MCF 10A (cell line): ENCODE measurements around the gene LRRC2. TPM values are rescaled to one million over a fixed set of nuclear protein-coding genes. Genes with fewer than 3 reads are reported as not detected.

Experiments
- BruUV-seq: library from RNA; stranded (reverse); fragments of 400-500 nt; replicated peaks from 2 replicates; lab custom pipeline; 2021; lab: Mats Ljungman, UMichigan
- CTCF ChIA-PET: fragments of 300-600 bp; sonication (Branson Sonifier 250); formaldehyde crosslinking; extraction: SDS; loops from one replicate; lab custom pipeline; 2021; ENCODE audit warnings: antibody characterized with exemption, inconsistent platforms; lab: Yijun Ruan, JAX
- POLR2A ChIA-PET: fragments of 300-600, 350-650 bp; sonication (Branson Sonifier 250); formaldehyde crosslinking; extraction: SDS; loops from one replicate; lab custom pipeline; 2020; ENCODE audit warnings: antibody characterized with exemption, inconsistent platforms; lab: Yijun Ruan, JAX
- DNase-seq: peaks from one replicate; pipeline ENCODE4 v3.0.0-alpha.2; 2018; ENCODE audit not compliant: unreplicated experiment
- H3K27ac Mint-ChIP-seq: one replicate; pipeline ENCODE4 v1.8.0; 2022; ENCODE audit warnings: mild to moderate bottlenecking, low read depth, mixed read lengths; ENCODE audit not compliant: unreplicated experiment
- H3K27me3 Mint-ChIP-seq: one replicate; pipeline ENCODE4 v1.8.0; 2022; ENCODE audit warnings: mixed read lengths; ENCODE audit not compliant: insufficient read depth, unreplicated experiment
- H3K36me3 Mint-ChIP-seq: one replicate; pipeline ENCODE4 v1.8.0; 2022; ENCODE audit warnings: mild to moderate bottlenecking, moderate library complexity, mixed read lengths; ENCODE audit not compliant: insufficient read depth, unreplicated experiment
- H3K4me1 Mint-ChIP-seq: one replicate; pipeline ENCODE4 v1.8.0; 2022; ENCODE audit warnings: mixed read lengths; ENCODE audit not compliant: insufficient read depth, unreplicated experiment
- H3K4me3 Mint-ChIP-seq: one replicate; pipeline ENCODE4 v1.8.0; 2022; ENCODE audit warnings: mild to moderate bottlenecking, moderate library complexity, mixed read lengths; ENCODE audit not compliant: unreplicated experiment
- H3K9me3 Mint-ChIP-seq: one replicate; pipeline ENCODE4 v1.8.0; 2022; ENCODE audit warnings: mixed read lengths; ENCODE audit not compliant: unreplicated experiment
- CTCF ChIP-seq: fragments of 200-600 bp; IDR thresholded peaks from one replicate; pipeline ENCODE4 v1.8.0; 2022; ENCODE audit warnings: antibody characterized with exemption, mild to moderate bottlenecking; ENCODE audit not compliant: unreplicated experiment
- intact Hi-C: fragments of 100-400 bp; cut with micrococcal nuclease; formaldehyde crosslinking; loops from 2 replicates; pipeline ENCODE4 v1.14.1; 2022
- total RNA-seq: library from RNA; stranded (reverse); gene quantifications from 2 replicates; pipeline ENCODE4 v1.2.3, GENCODE V29; 2022

The LRRC2 gene
- total RNA-seq, 1 experiment from 2014 or later = not detected

DNA sequence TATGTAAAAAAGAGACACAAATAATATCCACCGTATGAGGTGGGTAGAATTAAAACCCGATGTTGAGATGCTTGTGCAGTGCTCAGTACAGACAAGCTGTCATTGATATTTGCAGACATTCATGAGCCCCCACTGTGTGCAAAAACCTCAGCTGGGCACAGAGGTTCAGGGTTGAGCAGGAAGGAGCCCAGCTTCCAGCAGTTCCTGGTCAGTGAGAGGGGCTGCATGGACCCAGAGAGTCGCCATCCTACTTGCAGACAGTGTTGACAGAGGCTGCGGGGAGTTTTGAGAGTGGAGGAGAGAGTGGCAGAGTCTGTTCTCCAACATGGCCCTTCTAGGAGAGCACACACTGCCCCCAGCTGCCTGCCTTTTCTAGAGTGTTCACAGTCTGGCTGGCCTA, 95.3 kb downstream of the LRRC2 start:
- H3K9me3 Mint-ChIP-seq = peaks cover 18% of the 10 kb centered on the region
- BruUV-seq = no TSS peak
- CTCF ChIA-PET = interaction anchor here (1.2 kb wide), 1 partner anchor 20 kb away, joined by 3 read pairs; no protein-coding TSS in a partner anchor
- H3K36me3 Mint-ChIP-seq = no peaks in the 10 kb centered on the region
- no peak for TF ChIP-seq CTCF
- POLR2A ChIA-PET = no interaction called here
- H3K4me1 Mint-ChIP-seq = no peaks in the 10 kb centered on the region
- no peak overlapping the region for H3K27ac Mint-ChIP-seq
- peaks cover 53% of the 10 kb centered on the region for H3K27me3 Mint-ChIP-seq
- H3K4me3 Mint-ChIP-seq = no peak overlapping the region
- DNase-seq = no peak
- intact Hi-C loops = no loop called here

GRCh38 chr3:46469680-46470357, 96.3 kb downstream of the LRRC2 start:
- POLR2A ChIA-PET = interaction anchor here (0.8 kb wide), 1 partner anchor 20 kb away, joined by 3 read pairs; no protein-coding TSS in a partner anchor
- Mint-ChIP-seq H3K4me1 (no peaks in the 10 kb centered on the region), H3K36me3 (no peaks in the 10 kb centered on the region), H3K27me3 (peaks cover 53% of the 10 kb centered on the region), H3K4me3 (no peak overlapping the region), H3K9me3 (peaks cover 8% of the 10 kb centered on the region), H3K27ac (no peak overlapping the region)
- TF ChIP-seq CTCF = no peak
- CTCF ChIA-PET = interaction anchor here (0.6 to 1.2 kb wide), 3 partner anchors 20 to 91 kb away, joined by 3 to 5 read pairs (median 3); no protein-coding TSS in a partner anchor
- BruUV-seq = no TSS peak
- intact Hi-C loops = no loop called here
- no peak for DNase-seq

GRCh38 chr3:46468753-46469600, 97.1 kb downstream of the LRRC2 start:
- POLR2A ChIA-PET = interaction anchor here (0.8 kb wide), 1 partner anchor 19 kb away, joined by 3 read pairs; no protein-coding TSS in a partner anchor
- peaks cover 53% of the 10 kb centered on the region for H3K27me3 Mint-ChIP-seq
- DNase-seq = no peak
- no TSS peak for BruUV-seq
- H3K36me3 Mint-ChIP-seq = no peaks in the 10 kb centered on the region
- intact Hi-C loops = no loop called here
- no peaks in the 10 kb centered on the region for H3K9me3 Mint-ChIP-seq
- H3K4me3 Mint-ChIP-seq = no peak overlapping the region
- CTCF ChIA-PET = interaction anchor here (0.9 to 1.2 kb wide), 2 partner anchors 20 to 21 kb away, joined by 3 read pairs; no protein-coding TSS in a partner anchor
- TF ChIP-seq CTCF = no peak
- no peaks in the 10 kb centered on the region for H3K4me1 Mint-ChIP-seq
- no peak overlapping the region for H3K27ac Mint-ChIP-seq

GRCh38 chr3:46467562-46467961, 98.5 kb downstream of the LRRC2 start:
- Mint-ChIP-seq H3K9me3 (no peaks in the 10 kb centered on the region), H3K4me3 (no peak overlapping the region), H3K27me3 (peaks cover 53% of the 10 kb centered on the region), H3K27ac (no peak overlapping the region), H3K36me3 (no peaks in the 10 kb centered on the region), H3K4me1 (peaks cover 5% of the 10 kb centered on the region)
- CTCF ChIA-PET = interaction anchor here (0.7 kb wide), 1 partner anchor 796 kb away, joined by 3 read pairs; no protein-coding TSS in a partner anchor
- intact Hi-C loops = no loop called here
- TF ChIP-seq CTCF = no peak
- DNase-seq = no peak
- BruUV-seq = no TSS peak
- POLR2A ChIA-PET = no interaction called here
